B cell (primary cell): ENCODE results near the gene POFUT1. TPM values are rescaled to one million over a fixed set of nuclear protein-coding genes. Genes with fewer than 3 reads are reported as not detected.

Source experiments
- ATAC-seq: fragments of 200-7000 bp; cut with Tn5 transposase; one replicate; pipeline ENCODE4 v1.10.0; 2021; ENCODE audit warnings: low read depth, mild to moderate bottlenecking, moderate number of reproducible peaks, moderate library complexity
- CTCF ChIA-PET: fragments of 350-600 bp; sonication (Branson Sonifier 250); formaldehyde crosslinking; loops from one replicate; lab custom pipeline; 2021; ENCODE audit warnings: antibody characterized with exemption, inconsistent platforms; lab: Charles Lee
- POLR2A ChIA-PET: fragments of 350-600 bp; sonication (Branson Sonifier 250); formaldehyde crosslinking; loops from one replicate; lab custom pipeline; 2021; ENCODE audit warnings: antibody characterized with exemption; lab: Charles Lee
- DNase-seq: peaks from one replicate; pipeline ENCODE4 v3.0.0; 2013
- H2AFZ ChIP-seq: 2 replicates; pipeline ENCODE4 v1.6.1; 2012; ENCODE audit warnings: mild to moderate bottlenecking, low read depth, low read length; ENCODE audit not compliant: insufficient read depth, poor library complexity, severe bottlenecking
- H3K27ac ChIP-seq, 2 donors: 1 replicate in 1 of 2; 2 replicates in 1 of 2; pipeline ENCODE4 v1.5.1; 2012 to 2013; ENCODE audit warnings: low read length in 2 of 2, mild to moderate bottlenecking in 2 of 2, moderate library complexity in 1 of 2
- H3K27me3 ChIP-seq, 4 experiments: fragments of 200-600 bp in 1 of 4; sonication (generic) in 1 of 4; replicated peaks in 1 of 4; 1 replicate in 2 of 4; 2 replicates in 2 of 4; pipeline versions ENCODE4 v1.6.1 to v1.7.0; 2013 to 2016; ENCODE audit warnings: low read length in 3 of 4, mild to moderate bottlenecking in 2 of 4, mixed read lengths in 1 of 4, moderate library complexity in 1 of 4; ENCODE audit not compliant: insufficient read depth in 4 of 4, control insufficient read depth in 3 of 4; ENCODE audit errors: control extremely low read depth in 1 of 4
- H3K36me3 ChIP-seq, 2 experiments: replicated peaks in 1 of 2; 1 replicate in 1 of 2; 2 replicates in 1 of 2; pipeline versions ENCODE4 v1.6.1 to v1.7.1; 2013; ENCODE audit warnings: low read length in 1 of 2; ENCODE audit not compliant: insufficient read depth in 2 of 2, control insufficient read depth in 1 of 2; ENCODE audit errors: control extremely low read depth in 1 of 2, extremely low read depth in 1 of 2
- H3K4me1 ChIP-seq, 2 donors: fragments of 200-600 bp in 1 of 2; sonication (generic) in 1 of 2; 1 replicate in 1 of 2; 2 replicates in 1 of 2; pipeline versions ENCODE4 v1.5.1 to v1.6.1; 2013 to 2017; ENCODE audit warnings: low read length in 2 of 2; ENCODE audit not compliant: control insufficient read depth in 2 of 2, insufficient read depth in 2 of 2
- H3K4me2 ChIP-seq: replicated peaks from 2 replicates; pipeline ENCODE3; 2012; ENCODE audit warnings: mild to moderate bottlenecking, low read depth, low read length; ENCODE audit not compliant: poor library complexity, severe bottlenecking
- H3K4me3 ChIP-seq, 5 experiments: fragments of 200-600 bp in 1 of 5; sonication (generic) in 1 of 5; 1 replicate in 3 of 5; 2 replicates in 2 of 5; pipeline versions ENCODE4 v1.5.1 to v1.7.0; 2011 to 2016; ENCODE audit warnings: low read length in 4 of 5, mild to moderate bottlenecking in 4 of 5, low read depth in 2 of 5, control low read depth in 1 of 5, moderate library complexity in 1 of 5; ENCODE audit not compliant: insufficient read depth in 1 of 5; ENCODE audit errors: control extremely low read depth in 1 of 5, extremely low read depth in 1 of 5
- H3K79me2 ChIP-seq: fragments of 200-600 bp; sonication (generic); one replicate; pipeline ENCODE4 v1.6.0; 2016; ENCODE audit warnings: low read length; ENCODE audit not compliant: control insufficient read depth, insufficient read depth
- H3K9ac ChIP-seq: fragments of 200-600 bp; sonication (generic); 2 replicates; pipeline ENCODE4 v1.6.1; 2017; ENCODE audit warnings: mild to moderate bottlenecking, low read length, moderate library complexity
- H3K9me3 ChIP-seq, 3 donors: one replicate each; pipeline versions ENCODE4 v1.6.1 to v1.7.1; 2013; ENCODE audit warnings: low read length in 2 of 3; ENCODE audit not compliant: control insufficient read depth in 2 of 3, insufficient read depth in 1 of 3; ENCODE audit errors: control extremely low read depth in 1 of 3
- H4K20me1 ChIP-seq: 2 replicates; pipeline ENCODE4 v1.6.0; 2012; ENCODE audit warnings: mild to moderate bottlenecking, low read length; ENCODE audit not compliant: insufficient read depth, control insufficient read depth, poor library complexity, severe bottlenecking
- H3K27ac Mint-ChIP-seq: one replicate; pipeline ENCODE4 v1.8.0; 2021; ENCODE audit warnings: mixed read lengths
- H3K27me3 Mint-ChIP-seq: one replicate; pipeline ENCODE4 v1.8.0; 2021; ENCODE audit warnings: mixed read lengths
- H3K4me1 Mint-ChIP-seq: one replicate; pipeline ENCODE4 v1.8.0; 2021; ENCODE audit warnings: mixed read lengths
- H3K4me3 Mint-ChIP-seq: one replicate; pipeline ENCODE4 v1.8.0; 2021; ENCODE audit warnings: mixed read lengths
- H3K9me3 Mint-ChIP-seq: one replicate; pipeline ENCODE4 v1.8.0; 2022; ENCODE audit warnings: mixed read lengths; ENCODE audit not compliant: insufficient read depth
- CTCF ChIP-seq: fragments of 200-600 bp; IDR thresholded peaks from one replicate; pipeline ENCODE4 v1.8.0; 2022; ENCODE audit warnings: antibody characterized with exemption, mild to moderate bottlenecking
- EZH2 ChIP-seq: IDR thresholded peaks from 2 replicates; pipeline ENCODE4 v1.6.1; 2012; ENCODE audit warnings: borderline replicate concordance, low read depth, mild to moderate bottlenecking, moderate library complexity, low read length; ENCODE audit not compliant: insufficient read depth, poor library complexity, severe bottlenecking
- intact Hi-C: fragments of 100-400 bp; cut with micrococcal nuclease; formaldehyde crosslinking; loops from one replicate; pipeline ENCODE4 v1.10.0; 2022
- polyA plus RNA-seq: library from polyadenylated mRNA; depleted of rRNA; stranded (reverse); fragments of >200 nt; gene quantifications from 2 replicates; pipeline ENCODE4 v1.2.3, GENCODE V29; 2012
- total RNA-seq, 2 donors: library from RNA; stranded (reverse); fragments of 120-200 nt in 1 of 2; gene quantifications; 1 replicate in 1 of 2; 2 replicates in 1 of 2; pipeline versions ENCODE4 v1.2.3 to v1.2.4, GENCODE V29; 2013 to 2022

POFUT1 gene
- total and polyA plus RNA-seq, 2 donors (not counting 1 experiment from before 2014, with no cell fraction given): 7.8 to 18.1 TPM

- peaks cover 0 to 74% of the 10 kb centered on the region in 2 experiments for H3K36me3 ChIP-seq
These were observed 24.7 kb downstream of the POFUT1 start for GRCh38 chr20:32232326-32232886.

More at GRCh38 chr20:32232326-32232886, 24.7 kb downstream of the POFUT1 start:
- no peak overlapping the region for H3K4me3 Mint-ChIP-seq
- no peak overlapping the region for H3K4me3 ChIP-seq
- H3K9me3 ChIP-seq: no peaks in the 10 kb centered on the region
- H3K4me2 ChIP-seq: no peak overlapping the region
- ChIA-PET CTCF (interaction anchor here (1.2 kb wide), 1 partner anchor 17 kb away, joined by 4 read pairs; no protein-coding TSS in a partner anchor), POLR2A (no interaction called here)
- no peak for TF ChIP-seq EZH2
- no peak for TF ChIP-seq CTCF
- no peaks in the 10 kb centered on the region for H3K9me3 Mint-ChIP-seq
- no peaks in the 10 kb centered on the region for H3K27me3 ChIP-seq
- H4K20me1 ChIP-seq: no peaks in the 10 kb centered on the region
- no peak overlapping the region for H3K9ac ChIP-seq
- peaks cover 10% of the 10 kb centered on the region for H3K4me1 Mint-ChIP-seq
- ATAC-seq (no peak), DNase-seq (no peak)
- H2AFZ ChIP-seq: peak overlapping the region; percentile 13
- intact Hi-C loops: loop anchor here (10.0 kb wide), 1 partner anchor 422 kb away; no protein-coding TSS in a partner anchor
- no peaks in the 10 kb centered on the region for H3K27me3 Mint-ChIP-seq
- H3K4me1 ChIP-seq: peaks cover 4 to 16% of the 10 kb centered on the region in 2 donors
- H3K79me2 ChIP-seq: no peaks in the 10 kb centered on the region
- peak overlapping the region; percentile 70 for H3K27ac Mint-ChIP-seq
- H3K27ac ChIP-seq: peak overlapping the region in 1 of 2 donors; percentile 48
